Left hindlimb (tissue), 1 donor: ENCODE measurements around the gene DYNC2I2.
A peak's percentile ranks its signal among the peaks of the same experiment; 100 is the strongest.
"Not testable (repeated sequence)": the region's sequence is repeated elsewhere in the genome, so short reads cannot be mapped to it uniquely, and the experiment has no call there.

Source experiments
- DNase-seq: peaks from one replicate; pipeline ENCODE4 v3.0.0-alpha.2; 2018

Gene DYNC2I2

GRCh38 chr9:128656416-128657343 lies at the start of gene DYNC2I2:
Gene DYNC2I2 (minus strand): TSS chr9:128656847. CDS start chr9:128656726, 121 bp downstream.
- DNase-seq: peak; percentile 96

- peak; percentile 17 for DNase-seq
Measured at GRCh38 chr9:128706045-128706444, 49.4 kb upstream of the DYNC2I2 start.

GRCh38 chr9:128705051-128705965 lies 48.7 kb upstream of the DYNC2I2 start:
- peak; percentile 25 for DNase-seq

GRCh38 chr9:128704356-128704670 lies 47.7 kb upstream of the DYNC2I2 start:
- no peak for DNase-seq

GRCh38 chr9:128703616-128704355 lies 47.1 kb upstream of the DYNC2I2 start:
- no peak for DNase-seq

GRCh38 chr9:128702949-128703615 lies 46.4 kb upstream of the DYNC2I2 start:
- DNase-seq: peak; percentile 60

DNA sequence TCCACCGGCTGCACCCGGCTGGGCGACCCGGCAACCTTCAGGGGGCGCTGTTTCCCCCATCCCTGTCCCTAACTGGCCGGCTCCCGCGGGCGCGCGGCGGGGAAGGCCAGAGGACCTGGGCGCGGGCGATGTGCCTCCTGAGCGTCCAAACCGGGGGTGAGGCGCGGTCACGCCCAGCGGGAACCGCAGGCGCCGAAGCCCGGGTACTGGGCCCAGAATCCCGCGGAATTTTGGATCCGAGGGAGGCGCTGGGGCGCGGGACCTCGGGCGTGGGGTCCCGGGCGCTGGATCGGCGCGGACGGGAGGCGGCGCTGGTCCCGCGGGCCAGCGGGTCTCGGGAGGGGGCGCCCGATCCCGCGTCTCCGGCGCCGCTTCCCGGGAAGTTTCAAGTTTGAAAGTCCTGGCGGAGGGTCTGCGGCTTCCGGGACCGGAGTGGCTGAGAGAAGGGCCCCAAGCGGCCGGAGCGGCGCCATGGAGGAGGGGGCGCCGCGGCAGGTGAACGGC lies 45.9 kb upstream of the DYNC2I2 start, which contains the start of gene PKN3:
TSS of gene PKN3 (plus strand) at position 59 of the 504 bp plus-strand sequence. CDS start at position 472, 413 bp downstream.
- peak; percentile 90 for DNase-seq

DNA sequence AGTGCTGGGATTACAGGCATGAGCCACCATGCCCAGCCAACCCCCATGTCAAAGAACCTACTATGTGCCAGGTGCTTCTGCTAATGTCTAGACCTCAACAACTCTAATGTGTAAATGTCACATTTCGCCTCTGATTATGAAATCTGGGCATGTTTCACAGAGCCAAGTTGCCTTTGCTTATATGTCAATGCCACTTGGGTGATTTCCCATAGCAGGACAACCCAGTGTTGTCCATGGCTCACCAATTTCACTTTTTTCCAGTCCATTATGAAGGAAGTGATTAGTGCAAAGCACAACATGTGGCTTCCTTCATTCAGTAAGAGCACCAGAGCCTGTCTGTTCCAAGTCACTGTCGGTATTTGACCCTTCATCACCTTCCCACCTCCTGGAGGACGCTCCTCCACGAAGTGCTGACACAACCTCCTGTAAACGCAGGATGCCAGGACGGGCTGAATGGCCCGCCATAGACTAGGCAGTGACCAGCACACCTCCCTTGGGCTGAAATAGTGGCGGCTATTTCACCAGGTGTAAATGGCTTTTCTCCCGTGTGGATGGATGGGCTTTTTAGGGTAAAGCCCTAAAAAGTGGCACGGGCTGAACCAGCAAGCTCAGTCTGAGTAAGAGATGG lies 44.7 kb upstream of the DYNC2I2 start:
- no peak for DNase-seq

- DNase-seq: not testable (repeated sequence)
Measured at GRCh38 chr9:128699096-128699795, 42.6 kb upstream of the DYNC2I2 start.

GRCh38 chr9:128696923-128697707 lies 40.5 kb upstream of the DYNC2I2 start:
- DNase-seq: no peak

DNA sequence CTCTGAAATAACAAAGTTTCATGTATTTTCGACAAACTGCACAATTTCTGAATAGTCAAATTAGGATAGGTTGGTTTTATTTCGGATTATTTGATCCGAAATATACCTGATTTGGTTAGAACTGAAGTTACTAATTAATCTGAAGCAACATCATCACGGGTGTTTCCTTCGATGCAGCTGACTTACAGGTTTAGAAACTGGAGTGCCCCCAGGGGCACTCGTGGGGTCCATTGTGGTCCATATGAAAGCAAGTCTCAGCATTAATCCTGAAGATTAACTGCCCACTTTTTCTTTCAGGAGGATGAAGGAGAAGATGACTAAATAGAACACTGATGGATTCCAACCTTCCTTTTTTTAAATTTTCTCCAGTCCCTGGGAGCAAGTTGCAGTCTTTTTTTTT lies 37.7 kb upstream of the DYNC2I2 start:
- no peak for DNase-seq

DNA sequence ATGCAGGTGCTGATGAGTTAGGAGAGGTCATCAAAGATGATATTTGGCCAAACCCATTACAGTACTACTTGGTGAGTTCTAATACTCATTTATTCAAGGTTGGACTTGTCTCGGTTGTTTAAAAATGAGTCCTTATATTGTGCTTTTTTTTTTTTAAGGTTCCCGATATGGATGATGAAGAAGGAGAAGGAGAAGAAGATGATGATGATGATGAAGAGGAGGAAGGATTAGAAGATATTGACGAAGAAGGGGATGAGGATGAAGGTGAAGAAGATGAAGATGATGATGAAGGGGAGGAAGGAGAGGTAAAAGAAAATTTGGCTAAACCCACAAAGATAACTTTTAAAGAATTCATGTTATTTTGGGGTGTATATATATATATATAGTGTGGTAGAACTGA lies 37.1 kb upstream of the DYNC2I2 start:
- DNase-seq: not testable (repeated sequence)

- no peak for DNase-seq
Measured at GRCh38 chr9:128690684-128691034, 34.0 kb upstream of the DYNC2I2 start.

- DNase-seq: peak; percentile 71
Measured at GRCh38 chr9:128689820-128690683, 33.4 kb upstream of the DYNC2I2 start.

DNA sequence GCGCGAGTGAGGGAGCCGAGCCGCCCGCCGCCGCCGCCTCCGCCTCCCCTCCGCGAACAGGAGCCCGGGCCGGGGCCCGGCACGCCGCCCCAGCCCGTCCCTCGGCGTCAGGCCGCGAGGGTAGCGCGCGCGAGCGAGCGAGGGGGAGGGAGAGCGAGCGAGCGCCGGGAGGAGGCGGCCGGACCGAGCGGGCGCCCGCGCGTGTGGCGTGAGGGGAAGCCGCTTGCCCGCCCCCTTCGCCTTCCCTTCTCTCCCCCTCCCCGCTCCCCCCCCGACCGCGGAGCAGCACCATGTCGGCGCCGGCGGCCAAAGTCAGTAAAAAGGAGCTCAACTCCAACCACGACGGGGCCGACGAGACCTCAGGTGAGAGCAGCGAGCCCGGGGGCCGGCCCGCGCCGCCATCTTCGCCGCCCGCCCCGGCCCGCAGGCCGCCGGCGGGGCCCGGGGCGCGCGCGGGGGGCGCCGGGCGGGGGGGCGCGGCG lies 32.7 kb upstream of the DYNC2I2 start:
- peak; percentile 82 for DNase-seq

GRCh38 chr9:128688501-128689292 lies 32.0 kb upstream of the DYNC2I2 start, which contains the start of gene SET:
Gene SET (plus strand): TSS chr9:128689222. CDS start chr9:128689583, 361 bp downstream.
- peak; percentile 96 for DNase-seq

DNA sequence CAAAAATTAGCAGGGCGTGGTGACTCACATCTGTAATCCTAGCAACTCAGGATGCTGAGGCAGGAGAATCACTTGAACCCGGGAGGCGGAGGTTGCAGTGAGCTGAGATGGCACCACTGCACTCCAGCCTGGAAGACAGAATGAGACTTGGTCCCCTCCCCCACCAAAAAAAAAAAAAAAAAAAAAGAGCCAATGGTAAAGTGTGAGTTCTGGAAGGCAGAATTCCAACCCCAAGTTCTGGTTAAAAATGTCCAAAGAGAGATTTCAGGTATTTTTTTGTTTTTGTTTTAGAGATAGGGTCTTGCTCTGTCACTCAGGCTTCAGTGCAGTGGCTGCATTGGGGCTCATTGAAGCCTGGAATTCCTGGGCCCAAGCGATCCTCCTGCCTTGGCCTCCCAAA lies 30.8 kb upstream of the DYNC2I2 start:
- DNase-seq: no peak
